ENCODE measurements around the gene EME2.

EME2 gene

DNA sequence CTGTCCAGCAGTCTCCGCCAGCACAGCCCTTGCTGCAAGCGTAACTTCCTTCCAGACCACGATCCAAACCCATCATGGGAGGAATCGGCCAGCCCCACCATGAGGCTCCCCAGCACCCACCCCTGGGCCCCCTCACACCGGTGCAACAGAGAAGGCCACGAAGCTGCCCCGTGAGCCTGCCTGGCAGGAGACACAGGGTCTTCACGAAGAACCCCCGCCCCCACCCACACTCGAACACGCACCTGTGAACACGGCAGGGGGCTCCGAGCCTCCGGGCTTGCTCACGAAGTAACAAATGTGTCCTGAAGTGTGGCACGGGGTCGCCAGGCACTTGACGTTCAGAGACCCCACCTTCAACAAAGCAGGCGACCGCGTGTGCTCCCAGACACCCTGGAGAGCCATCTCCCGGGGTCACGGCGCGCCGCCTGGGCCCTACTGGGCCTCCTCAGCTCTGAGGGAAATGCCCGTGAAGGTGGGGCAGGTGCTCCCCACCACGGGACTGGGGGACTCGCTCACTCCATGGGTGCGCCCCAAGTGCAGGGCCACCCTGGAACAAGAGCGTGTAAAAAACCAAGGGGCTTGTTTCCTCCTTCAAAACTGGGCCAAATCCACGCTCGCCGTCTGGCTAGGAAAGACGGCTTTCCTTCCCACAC, 46.4 kb downstream of the EME2 start:
- no peak for DNase-seq (ENCODE audit: low spot score)

DNA sequence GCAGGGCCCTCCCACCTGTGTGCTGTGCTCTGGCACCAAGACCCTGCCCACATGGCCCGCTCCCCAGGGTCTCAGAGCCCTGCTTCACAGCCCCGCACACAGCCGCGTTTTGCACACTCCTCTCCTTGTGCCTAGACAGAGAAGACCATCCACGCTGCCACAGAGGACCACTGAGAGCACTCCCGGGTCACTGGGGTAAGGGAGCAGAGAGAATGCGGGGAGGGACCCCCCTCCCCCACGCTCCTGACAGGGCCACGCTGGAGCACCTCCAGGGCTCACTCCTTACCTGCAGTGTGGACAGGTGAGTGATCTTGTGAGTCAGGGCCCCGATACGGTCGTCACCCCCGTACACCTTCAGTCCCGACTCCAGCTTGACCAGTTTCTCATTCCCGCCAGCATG, 47.0 kb downstream of the EME2 start:
- DNase-seq (ENCODE audit: low spot score) = no peak

DNA sequence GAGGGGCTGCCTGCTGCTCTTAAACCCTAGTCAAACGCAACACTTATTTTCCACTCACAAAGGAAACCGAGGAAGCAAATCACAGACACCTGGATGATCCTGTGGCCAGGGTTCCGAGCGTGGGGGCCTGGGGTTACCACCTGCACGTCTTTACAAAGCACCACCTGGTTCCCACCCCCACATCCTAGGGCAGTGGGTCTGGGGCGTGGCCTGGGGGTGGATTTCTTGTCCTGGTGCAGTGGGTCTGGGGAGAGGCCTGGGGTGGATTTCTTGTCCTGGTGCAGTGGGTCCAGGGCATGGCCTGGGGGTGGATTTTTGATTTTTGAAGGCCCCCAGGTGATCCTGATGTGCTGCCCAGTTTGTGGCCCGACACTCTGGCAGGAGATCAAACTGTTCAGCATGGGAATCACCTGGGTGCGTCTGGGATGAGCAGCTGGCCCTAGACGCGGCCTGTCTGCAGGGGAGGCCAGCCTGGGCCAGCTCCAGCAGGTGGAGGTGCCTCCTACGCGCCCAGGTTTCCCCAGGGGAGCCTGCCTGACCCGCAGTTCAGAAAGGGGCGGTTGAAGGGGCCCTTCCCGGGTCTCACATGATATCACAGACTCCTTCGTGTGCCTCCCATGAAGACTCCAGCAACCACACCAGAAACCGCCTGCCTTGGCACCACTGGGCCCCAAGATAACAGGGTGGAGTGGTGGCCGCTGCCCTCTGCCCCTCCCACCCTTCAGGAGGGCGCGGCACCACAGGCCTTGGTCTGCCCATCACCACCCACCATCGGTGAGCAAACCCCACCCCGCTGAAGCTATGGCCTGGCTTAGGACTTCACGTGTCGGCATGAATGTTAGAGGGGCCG, 47.7 kb downstream of the EME2 start:
- no peak for DNase-seq (ENCODE audit: low spot score)

DNA sequence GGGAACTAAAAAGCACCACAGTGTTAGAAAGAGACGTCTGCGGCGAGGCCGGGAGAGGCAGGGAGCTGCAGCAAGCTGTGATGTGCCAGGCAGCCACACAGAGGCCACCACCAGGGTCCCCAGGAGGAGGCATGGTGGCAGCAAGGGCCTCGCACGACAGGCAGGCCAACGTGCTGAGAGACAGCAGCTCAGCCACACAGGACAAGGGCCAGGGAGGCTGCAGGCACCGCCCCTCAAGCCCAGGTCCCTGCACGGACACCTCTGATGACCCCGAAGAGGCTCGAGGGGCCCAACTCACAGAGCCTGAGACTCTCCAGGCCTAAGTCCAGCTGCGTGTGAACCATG, 48.3 kb downstream of the EME2 start:
- DNase-seq (ENCODE audit: low spot score) = no peak

DNA sequence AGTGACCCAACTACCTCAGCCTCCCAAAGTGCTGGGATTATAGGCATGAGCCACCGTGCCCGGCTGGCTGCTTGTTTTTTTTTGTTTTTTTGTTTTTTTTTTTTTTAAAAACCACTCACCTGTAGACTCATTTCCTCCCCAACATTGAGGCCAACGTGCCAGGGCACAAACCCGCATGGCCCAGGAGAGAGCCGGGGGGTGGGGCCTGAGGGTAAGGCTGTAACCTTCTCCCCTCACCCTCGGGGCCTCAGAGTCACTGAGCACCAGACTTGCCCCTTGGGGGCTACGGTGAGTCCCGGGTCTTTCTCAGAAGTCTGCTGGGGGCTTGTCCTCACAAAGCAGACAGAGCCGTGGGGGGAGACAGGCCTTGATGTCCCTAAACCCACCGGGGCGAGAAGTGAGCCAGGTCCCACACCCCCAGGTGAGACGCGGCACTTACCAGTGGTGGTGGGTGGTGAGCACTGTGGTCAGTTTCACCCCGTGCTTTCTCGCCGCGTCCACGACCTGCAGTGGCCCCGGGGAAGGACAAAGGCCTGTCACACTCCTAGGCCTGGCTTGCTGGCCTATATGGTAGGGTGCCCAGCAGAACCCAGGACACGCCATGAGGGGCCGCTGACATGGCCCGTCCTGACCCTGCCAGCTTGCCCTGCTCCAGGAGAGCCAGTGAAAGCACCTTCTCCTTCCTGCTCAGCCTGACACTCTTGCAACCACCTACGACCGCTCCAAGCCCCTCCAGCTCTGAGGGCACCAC, 49.4 kb downstream of the EME2 start:
- no peak for DNase-seq (ENCODE audit: low spot score)

DNA sequence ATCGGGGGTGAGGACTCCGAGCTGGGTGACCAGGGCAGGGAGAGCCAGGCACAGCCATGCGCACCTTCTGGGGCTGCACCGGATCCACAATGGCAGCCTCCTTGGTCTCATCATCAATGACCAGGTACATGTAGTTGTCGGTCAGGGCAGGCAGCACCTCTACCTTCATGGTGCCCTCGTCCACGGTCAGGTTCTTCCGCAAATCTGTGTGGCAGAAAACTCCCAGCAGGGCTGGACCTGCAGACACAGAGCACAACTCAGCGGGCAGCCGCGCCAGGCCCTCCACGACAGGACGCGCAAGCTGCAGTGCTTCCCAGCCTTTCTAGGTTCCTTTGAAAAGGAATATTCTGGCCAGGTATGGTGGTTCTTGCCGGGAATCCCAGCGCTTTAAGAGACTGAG, 50.2 kb downstream of the EME2 start:
- no peak for DNase-seq (ENCODE audit: low spot score)

DNA sequence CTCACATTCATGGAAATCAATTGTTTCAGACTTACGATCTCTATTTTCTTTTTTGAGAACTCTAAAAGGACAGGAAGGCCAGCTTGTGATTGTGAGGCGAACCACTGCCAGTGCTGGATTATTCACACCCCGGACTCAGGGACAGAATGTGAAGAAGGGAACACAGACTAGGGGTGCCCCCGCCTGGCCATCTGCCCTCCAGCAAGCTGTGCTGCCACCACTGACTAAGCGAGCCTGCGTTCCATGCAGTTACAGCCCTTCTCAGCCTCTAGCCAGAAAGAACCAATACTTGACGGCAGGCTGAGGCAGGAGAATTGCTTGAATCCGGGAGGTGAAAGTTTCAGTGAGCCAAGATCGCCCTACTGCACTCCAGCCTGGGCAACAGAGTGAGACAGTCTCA, 51.2 kb downstream of the EME2 start:
- peak; percentile 64 for DNase-seq (ENCODE audit: low spot score)

DNA sequence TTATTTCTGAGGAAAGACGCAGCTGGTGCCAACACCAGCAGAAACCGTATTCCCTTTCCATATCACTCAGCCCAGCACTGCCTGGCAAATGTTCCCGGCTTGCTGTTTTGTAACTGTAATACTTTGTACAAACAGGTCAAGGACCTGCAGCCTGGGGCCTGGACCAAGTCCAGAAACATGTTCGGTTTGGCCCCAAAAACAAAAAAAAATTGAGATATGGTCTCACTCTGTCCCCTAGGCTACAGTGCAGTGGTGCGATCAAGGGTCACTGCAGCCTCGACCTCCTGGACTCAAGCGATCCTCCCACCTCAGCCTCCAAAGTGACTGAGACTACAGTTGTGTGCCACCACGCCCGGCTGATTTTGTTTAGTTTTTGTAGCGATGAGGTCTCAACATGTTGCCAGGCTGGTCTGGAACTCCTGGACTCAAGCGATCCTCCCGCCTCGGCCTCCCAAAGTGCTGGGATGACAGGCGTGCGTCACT, 52.8 kb downstream of the EME2 start:
- DNase-seq (ENCODE audit: low spot score) = no peak

Data from D341Med (cell line).